ENCODE data around the gene TCIRG1.

DNA sequence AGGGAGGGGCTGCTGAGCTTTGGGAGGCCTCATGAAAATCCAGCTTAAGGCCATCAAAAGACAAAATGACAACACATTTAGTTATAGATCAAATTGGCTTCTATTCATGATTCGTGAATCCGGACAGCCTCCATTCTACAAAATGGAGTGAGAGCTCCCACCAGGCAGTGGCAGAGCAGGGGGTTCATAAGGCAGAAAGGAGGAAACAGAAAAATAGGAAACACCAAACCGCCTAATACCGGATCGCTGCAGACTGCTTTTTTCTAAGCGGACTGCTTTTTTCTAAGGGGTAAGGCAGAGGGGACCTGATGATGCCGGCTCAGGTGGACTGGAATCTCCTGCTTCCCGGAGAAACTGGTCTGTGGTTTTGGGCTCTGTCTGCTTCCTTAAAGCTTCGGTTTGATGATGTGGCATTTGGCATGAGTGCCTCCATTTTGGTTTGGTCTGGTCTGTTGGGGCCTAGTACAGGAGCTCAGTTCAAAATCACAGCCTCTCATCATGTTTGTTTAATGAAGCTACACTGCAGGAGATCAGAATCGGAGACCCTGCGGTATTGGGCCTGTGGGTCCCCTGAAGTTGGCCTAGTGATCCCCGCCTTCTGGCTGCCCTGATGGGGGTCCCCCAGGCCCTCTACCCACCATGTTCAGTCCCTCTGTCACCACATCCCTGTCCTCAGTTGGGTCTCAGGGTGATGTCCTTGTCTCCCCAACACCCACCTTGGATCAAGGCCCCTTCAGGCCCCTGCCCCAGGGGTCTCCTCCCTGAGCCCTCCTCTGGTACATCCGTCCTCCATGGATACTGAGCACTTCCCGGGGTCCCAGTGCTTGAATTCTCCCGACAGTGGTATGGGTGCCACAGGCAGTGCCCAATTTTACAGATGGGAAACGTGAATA lies 27.5 kb upstream of the TCIRG1 start:
- no peak for TF ChIP-seq EZH2 (optimal IDR thresholded peaks at IDR 0.05; ENCODE audit: low read depth, low read length)
- TF ChIP-seq, protein P1, sequence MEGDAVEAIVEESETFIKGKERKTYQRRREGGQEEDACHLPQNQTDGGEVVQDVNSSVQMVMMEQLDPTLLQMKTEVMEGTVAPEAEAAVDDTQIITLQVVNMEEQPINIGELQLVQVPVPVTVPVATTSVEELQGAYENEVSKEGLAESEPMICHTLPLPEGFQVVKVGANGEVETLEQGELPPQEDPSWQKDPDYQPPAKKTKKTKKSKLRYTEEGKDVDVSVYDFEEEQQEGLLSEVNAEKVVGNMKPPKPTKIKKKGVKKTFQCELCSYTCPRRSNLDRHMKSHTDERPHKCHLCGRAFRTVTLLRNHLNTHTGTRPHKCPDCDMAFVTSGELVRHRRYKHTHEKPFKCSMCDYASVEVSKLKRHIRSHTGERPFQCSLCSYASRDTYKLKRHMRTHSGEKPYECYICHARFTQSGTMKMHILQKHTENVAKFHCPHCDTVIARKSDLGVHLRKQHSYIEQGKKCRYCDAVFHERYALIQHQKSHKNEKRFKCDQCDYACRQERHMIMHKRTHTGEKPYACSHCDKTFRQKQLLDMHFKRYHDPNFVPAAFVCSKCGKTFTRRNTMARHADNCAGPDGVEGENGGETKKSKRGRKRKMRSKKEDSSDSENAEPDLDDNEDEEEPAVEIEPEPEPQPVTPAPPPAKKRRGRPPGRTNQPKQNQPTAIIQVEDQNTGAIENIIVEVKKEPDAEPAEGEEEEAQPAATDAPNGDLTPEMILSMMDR (IDR thresholded peaks at IDR 0.05; ENCODE audit: low read length): no peak
- no peak for TF ChIP-seq EZH2phosphoT487 (IDR thresholded peaks at IDR 0.05; ENCODE audit: low read length)
